Measurements from ENCODE around the gene NUBP2. TPM values are rescaled to one million over a fixed set of nuclear protein-coding genes. Genes with fewer than 3 reads are reported as not detected.

The NUBP2 gene
- total RNA-seq, 2 experiments from 2014 or later, result 40.2 to 53.8 TPM

DNA sequence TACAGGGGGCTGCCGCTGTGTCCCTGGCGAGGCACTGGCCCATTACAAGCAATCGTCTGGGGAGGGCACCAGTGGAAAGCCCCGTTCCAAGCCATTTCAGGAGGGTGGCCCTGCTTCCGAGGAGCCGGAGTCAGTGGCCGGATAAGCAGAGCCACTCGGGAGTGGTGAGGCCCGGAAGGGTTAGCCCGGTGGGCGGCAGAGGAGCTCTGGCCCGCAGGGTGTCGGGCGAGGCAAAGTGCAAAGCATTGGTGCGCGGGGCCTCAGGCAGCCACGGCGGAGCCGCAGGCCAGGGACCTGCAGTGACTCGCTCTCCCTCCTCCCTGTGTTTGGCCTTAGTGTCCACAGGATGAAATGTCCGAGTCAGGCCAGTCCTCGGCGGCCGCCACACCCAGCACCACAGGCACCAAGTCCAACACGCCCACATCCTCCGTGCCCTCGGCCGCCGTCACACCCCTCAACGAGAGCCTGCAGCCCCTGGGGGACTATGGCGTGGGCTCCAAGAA is 36.0 kb upstream of the NUBP2 start:
- H3K4me1 Mint-ChIP-seq, result no peaks in the 10 kb centered on the region
- CTCF ChIA-PET, result no interaction called here
- no peaks in the 10 kb centered on the region for H3K27me3 Mint-ChIP-seq
- POLR2A ChIA-PET, result no interaction called here
- peaks cover 6% of the 10 kb centered on the region for H3K36me3 Mint-ChIP-seq (ENCODE audit: low read depth)
- H3K4me3 Mint-ChIP-seq, result no peak overlapping the region
- no peaks in the 10 kb centered on the region for H3K9me3 Mint-ChIP-seq
- DNase-seq, result no peak
- no peak overlapping the region for H3K27ac Mint-ChIP-seq

DNA sequence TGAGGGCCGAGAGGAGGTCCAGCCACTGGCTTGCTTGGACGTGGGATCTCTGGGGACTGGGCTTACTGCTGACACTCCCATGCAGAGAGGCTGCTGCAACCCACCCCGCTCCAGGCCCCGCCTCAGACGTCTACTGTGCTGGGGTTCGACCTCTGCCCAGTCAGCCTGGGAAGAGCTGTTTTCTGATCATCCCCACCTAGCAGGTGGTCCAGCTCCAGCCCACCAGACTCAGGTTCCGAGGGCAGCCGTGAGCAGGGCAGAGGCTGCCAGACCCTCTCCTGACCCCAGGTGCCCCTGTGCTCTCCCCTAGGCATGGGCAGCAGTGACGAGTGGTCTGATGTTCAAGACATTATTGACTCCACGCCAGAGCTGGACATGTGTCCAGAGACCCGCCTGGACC is 34.8 kb upstream of the NUBP2 start:
- POLR2A ChIA-PET, result no interaction called here
- H3K27me3 Mint-ChIP-seq, result no peaks in the 10 kb centered on the region
- H3K4me1 Mint-ChIP-seq, result no peaks in the 10 kb centered on the region
- DNase-seq, result no peak
- no peak overlapping the region for H3K27ac Mint-ChIP-seq
- H3K4me3 Mint-ChIP-seq, result no peak overlapping the region
- CTCF ChIA-PET, result no interaction called here
- H3K9me3 Mint-ChIP-seq, result no peaks in the 10 kb centered on the region
- H3K36me3 Mint-ChIP-seq (ENCODE audit: low read depth), result peaks cover 9% of the 10 kb centered on the region

DNA sequence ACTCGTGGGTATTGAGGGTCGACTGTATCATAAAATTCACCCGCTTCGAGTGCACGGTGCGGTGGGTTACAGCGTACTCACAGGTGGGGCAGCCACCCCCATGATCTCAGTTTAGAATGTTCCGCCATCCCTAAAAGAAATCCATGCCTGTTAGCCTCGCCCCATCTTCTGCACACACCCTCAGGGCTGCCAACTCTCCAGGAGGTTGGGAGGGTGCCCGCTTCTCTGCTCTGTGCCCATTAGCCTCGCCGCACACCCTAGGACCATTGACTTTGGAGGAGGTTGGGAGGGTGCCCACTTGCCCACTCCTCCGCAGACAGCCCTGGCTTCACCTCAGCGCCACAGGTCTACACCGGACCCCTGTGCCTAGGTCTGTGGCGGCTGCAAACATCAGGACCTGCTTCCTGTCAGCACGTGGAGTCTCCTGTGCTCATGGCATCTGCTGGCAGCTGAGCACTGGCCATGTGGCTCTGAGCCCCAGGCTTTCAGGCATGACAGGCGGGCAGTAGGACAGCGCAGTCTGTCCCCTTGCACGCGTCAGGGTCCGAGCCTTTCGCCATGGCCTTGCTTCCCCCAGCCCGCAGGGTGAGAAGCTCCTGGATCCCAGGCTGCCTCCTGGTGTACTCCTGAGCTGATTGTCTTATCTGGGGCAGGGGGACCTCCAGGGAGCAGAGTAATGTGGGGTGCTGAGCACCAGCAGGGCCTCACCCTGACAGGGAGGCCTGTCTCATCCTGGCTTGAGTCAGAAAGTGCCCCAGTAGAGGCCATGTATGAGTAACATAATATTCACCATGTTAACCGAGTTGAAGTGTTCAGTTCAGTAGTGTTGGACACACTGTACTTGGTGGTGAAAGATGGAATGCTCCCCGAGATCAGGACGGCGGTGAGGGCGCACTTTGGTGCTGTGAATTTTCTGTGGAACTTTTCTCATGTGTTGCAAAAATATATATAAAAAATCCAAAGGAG is 33.3 kb upstream of the NUBP2 start:
- Mint-ChIP-seq H3K9me3 (no peaks in the 10 kb centered on the region), H3K27ac (no peak overlapping the region), H3K4me3 (no peak overlapping the region), H3K27me3 (no peaks in the 10 kb centered on the region), H3K36me3 (ENCODE audit: low read depth) (peaks cover 7% of the 10 kb centered on the region), H3K4me1 (no peaks in the 10 kb centered on the region)
- ChIA-PET CTCF (interaction anchor here (0.7 to 1.6 kb wide), 2 partner anchors 10 to 43 kb away, joined by 3 read pairs; partner anchors contain the start of gene MAPK8IP3), POLR2A (no interaction called here)
- DNase-seq, result no peak

DNA sequence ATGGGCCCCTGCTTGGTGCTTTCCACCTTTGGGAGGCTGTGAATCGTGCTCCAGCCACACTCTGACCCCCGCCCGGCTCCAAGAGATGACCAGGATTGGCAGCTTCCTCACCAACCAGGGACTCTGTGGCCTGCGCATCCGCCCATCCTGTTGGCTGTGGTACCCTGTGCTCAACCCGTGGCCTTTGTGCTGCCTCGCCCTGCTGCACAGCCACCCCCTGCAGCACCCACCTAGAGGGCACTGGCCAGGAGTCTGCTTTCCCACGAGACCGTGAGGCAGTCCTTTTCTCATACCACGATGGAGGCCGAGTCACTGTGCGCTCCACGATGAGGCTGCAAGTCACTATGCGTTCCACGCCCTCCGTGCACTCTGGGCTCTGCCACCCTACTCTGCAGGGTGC is 30.8 kb upstream of the NUBP2 start:
- Mint-ChIP-seq H3K9me3 (no peaks in the 10 kb centered on the region), H3K4me1 (peaks cover 8% of the 10 kb centered on the region), H3K36me3 (ENCODE audit: low read depth) (peaks cover 9% of the 10 kb centered on the region), H3K27ac (no peak overlapping the region), H3K4me3 (no peak overlapping the region), H3K27me3 (no peaks in the 10 kb centered on the region)
- ChIA-PET CTCF (interaction anchor here (0.9 to 1.2 kb wide), 2 partner anchors 8 to 19 kb away, joined by 3 read pairs; no protein-coding TSS in a partner anchor), POLR2A (no interaction called here)
- no peak for DNase-seq

DNA sequence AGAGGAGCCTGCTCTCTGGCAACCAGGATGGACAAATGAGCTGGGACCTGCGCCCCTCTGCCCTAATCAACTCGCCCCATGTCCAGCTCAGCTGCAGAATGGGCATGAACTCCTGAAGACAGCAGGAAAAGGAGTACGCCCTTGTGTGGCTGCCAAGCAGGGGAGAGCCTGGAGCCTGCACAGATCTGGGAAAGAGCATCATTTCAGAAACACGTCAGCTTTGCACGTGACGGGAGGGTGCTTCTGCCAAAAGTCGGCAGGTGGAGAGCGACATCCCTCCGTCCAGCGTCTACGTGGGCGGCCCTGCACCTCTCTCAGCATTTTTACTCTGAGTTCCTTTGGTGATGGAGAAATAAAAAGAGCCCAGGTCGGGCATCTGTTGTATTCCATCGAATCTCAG is 29.9 kb upstream of the NUBP2 start:
- POLR2A ChIA-PET, result no interaction called here
- no peaks in the 10 kb centered on the region for H3K27me3 Mint-ChIP-seq
- no peak overlapping the region for H3K4me3 Mint-ChIP-seq
- CTCF ChIA-PET, result no interaction called here
- peaks cover 7% of the 10 kb centered on the region for H3K36me3 Mint-ChIP-seq (ENCODE audit: low read depth)
- no peak for DNase-seq
- H3K9me3 Mint-ChIP-seq, result no peaks in the 10 kb centered on the region
- no peak overlapping the region for H3K27ac Mint-ChIP-seq
- H3K4me1 Mint-ChIP-seq, result peaks cover 16% of the 10 kb centered on the region

DNA sequence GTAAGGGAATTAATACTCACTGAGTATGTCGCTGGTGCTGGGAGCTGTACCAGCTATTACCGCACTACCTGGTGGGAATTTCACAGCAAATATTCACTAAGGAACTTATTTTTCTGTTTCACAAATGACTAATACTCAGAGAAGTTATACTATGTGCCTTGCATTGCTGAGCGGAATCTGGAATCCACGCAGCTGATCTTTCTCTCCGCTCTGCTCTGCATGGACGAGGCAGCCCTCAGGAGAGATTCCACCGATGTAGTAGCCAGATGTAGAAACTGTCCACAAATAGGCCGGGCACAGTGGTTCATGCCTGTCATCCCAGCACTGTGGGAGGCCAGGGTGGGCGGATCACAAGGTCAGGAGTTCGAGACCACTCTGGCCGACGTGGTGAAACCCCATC is 28.6 kb upstream of the NUBP2 start:
- Mint-ChIP-seq H3K36me3 (ENCODE audit: low read depth) (peaks cover 7% of the 10 kb centered on the region), H3K27ac (no peak overlapping the region)

DNA sequence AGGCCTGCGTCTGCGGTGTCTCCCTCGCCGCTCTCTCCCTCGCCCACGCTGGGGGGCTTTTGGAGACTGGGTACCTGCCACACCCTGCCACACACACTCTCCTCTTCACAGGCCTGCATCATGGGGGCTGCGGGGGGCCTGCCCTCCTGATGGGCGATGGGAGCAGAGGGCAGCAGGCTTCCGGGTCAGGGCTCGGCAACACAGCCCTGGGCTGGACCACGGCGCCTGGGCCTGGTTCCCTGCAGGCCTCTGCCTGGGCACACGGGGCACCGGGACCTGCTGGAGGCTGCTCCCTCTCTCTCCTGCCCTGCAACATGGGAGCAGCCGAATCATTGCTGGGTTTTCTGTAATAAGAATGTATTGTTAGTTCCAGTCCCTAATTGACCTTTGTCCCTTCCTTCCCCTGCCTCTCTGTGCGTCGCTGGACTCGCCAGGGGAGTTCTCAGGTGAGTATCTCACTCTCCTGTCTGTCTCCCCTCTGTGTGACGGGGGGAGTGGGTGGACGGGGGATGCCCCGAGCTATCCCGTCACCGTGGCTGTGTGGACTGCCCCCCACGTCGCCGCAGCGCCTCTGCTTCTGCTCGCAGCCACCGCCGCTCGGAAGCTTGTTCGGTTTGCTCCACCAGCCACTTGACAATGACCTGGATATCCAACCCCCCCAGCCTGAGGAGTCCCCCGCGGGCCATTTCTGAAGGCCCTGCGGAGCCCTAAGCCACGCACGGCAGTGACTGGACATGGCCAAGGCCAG is 24.9 kb upstream of the NUBP2 start:
- CTCF ChIA-PET, result interaction anchor here (0.7 to 1.3 kb wide), 2 partner anchors 13 to 34 kb away, joined by 3 to 6 read pairs; no protein-coding TSS in a partner anchor
- peak overlapping the region; percentile 88 for H3K27ac Mint-ChIP-seq
- POLR2A ChIA-PET, result no interaction called here
- H3K4me3 Mint-ChIP-seq, result no peak overlapping the region
- peaks cover 10% of the 10 kb centered on the region for H3K36me3 Mint-ChIP-seq (ENCODE audit: low read depth)
- no peak for DNase-seq
- H3K9me3 Mint-ChIP-seq, result no peaks in the 10 kb centered on the region
- peaks cover 23% of the 10 kb centered on the region for H3K4me1 Mint-ChIP-seq
- H3K27me3 Mint-ChIP-seq, result no peaks in the 10 kb centered on the region

More for the DNA sequence above, 28.6 kb upstream of the NUBP2 start:
- H3K9me3 Mint-ChIP-seq, result no peaks in the 10 kb centered on the region
- no peak for DNase-seq
- CTCF ChIA-PET, result interaction anchor here (1.2 kb wide), 1 partner anchor 10 kb away, joined by 3 read pairs; no protein-coding TSS in a partner anchor
- peaks cover 23% of the 10 kb centered on the region for H3K4me1 Mint-ChIP-seq
- POLR2A ChIA-PET, result no interaction called here
- H3K27me3 Mint-ChIP-seq, result no peaks in the 10 kb centered on the region
- no peak overlapping the region for H3K4me3 Mint-ChIP-seq

DNA sequence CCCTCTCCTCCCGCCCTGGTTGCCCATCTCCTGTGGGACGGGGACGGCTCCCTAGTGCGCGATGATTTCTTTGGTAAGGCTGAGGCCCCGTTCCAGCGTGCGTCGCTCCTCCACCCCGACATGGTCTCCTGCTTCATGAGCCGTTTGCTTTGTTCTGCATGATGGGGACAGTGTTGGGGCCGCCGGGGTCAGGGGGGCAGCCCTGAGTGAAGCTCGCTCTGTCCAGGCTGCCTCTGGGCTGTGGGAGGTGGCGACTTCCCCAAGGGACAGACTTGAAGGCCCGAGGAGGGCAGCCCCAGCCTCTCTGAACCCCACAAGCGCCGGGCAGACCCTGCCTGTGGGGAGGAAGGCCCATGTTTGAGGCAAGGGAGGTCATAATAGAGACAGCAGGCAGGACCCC is 23.8 kb upstream of the NUBP2 start:
- CTCF ChIA-PET, result interaction anchor here (0.7 to 1.3 kb wide), 2 partner anchors 12 to 35 kb away, joined by 3 to 6 read pairs; no protein-coding TSS in a partner anchor

DNA sequence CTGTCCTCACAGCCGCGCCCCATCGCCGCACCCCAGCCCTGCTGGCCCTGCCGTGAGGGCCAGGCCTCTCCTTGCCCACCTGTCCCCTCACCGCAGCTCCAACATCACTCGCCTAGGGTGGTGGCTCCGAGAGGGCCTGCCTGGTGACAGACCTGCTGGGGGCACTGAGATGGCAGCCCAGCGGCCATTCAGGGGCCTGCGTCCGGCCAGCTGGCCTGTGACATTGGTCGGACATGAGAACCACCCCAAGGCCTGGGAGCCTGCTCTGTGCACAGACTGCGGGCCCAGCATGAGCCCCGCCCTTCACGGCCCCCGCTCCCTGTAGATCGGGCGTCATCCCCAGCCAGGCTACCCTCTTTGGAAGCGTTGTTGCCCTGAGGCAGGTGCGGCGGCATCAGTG is 23.2 kb upstream of the NUBP2 start:
- Mint-ChIP-seq H3K36me3 (ENCODE audit: low read depth) (peaks cover 10% of the 10 kb centered on the region), H3K27me3 (no peaks in the 10 kb centered on the region), H3K9me3 (no peaks in the 10 kb centered on the region), H3K4me3 (no peak overlapping the region), H3K4me1 (peaks cover 23% of the 10 kb centered on the region), H3K27ac (no peak overlapping the region)
- POLR2A ChIA-PET, result no interaction called here
- DNase-seq, result no peak
- CTCF ChIA-PET, result interaction anchor here (1.3 to 1.4 kb wide), 2 partner anchors 36 to 53 kb away, joined by 3 to 6 read pairs; partner anchors contain the start of gene MAPK8IP3

More for the DNA sequence above, 23.8 kb upstream of the NUBP2 start:
- Mint-ChIP-seq H3K4me3 (no peak overlapping the region), H3K36me3 (ENCODE audit: low read depth) (peaks cover 10% of the 10 kb centered on the region), H3K9me3 (no peaks in the 10 kb centered on the region), H3K4me1 (peaks cover 23% of the 10 kb centered on the region), H3K27me3 (no peaks in the 10 kb centered on the region), H3K27ac (peak overlapping the region; percentile 76)
- no peak for DNase-seq
- POLR2A ChIA-PET, result no interaction called here

DNA sequence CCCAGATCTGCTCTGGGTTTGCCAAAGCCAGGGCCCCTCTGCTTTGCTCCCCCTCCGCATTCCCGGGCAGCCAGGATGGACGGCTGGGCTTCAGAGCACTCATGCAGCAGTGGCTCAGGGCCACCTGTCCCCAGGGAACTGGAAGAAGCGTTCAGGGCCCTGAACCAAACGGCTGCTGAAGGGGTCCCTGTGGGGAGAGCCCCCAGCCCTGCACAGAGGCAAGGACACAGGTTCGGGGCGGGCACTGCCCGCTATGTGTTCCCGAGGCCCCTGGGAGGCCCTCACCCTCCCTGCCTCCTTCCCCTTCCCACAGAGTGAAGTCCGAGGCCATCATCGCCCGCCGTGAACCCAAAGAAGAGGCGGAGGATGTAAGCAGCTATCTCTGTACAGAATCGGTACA is 21.8 kb upstream of the NUBP2 start:
- peaks cover 8% of the 10 kb centered on the region for H3K36me3 Mint-ChIP-seq (ENCODE audit: low read depth)
- no peak overlapping the region for H3K27ac Mint-ChIP-seq
- ChIA-PET CTCF (interaction anchor here (0.6 to 1.4 kb wide), 3 partner anchors 10 to 77 kb away, joined by 3 read pairs; partner anchors contain the start of gene MAPK8IP3), POLR2A (no interaction called here)
- DNase-seq, result no peak
- H3K4me3 Mint-ChIP-seq, result no peak overlapping the region
- H3K27me3 Mint-ChIP-seq, result no peaks in the 10 kb centered on the region
- no peaks in the 10 kb centered on the region for H3K9me3 Mint-ChIP-seq
- peaks cover 22% of the 10 kb centered on the region for H3K4me1 Mint-ChIP-seq

DNA sequence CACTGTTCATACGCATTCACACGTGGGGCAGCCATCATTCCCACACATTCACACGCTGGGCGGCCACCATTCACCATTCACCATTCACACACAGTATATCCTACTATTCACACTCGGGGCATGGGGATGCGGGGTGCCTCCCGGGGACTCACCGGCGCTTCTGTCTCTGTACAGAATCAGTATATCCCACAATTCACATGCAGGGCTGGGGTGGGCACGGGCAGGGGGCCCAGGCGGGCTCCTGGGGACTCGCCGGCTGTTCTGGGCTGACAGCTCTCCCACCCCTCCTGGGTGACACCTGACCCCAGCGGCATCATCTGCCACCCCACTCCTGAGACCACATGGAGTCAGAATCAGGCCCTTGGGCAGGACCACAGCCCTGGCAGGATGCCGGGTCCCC is 21.0 kb upstream of the NUBP2 start:
- POLR2A ChIA-PET, result no interaction called here
- no peak overlapping the region for H3K4me3 Mint-ChIP-seq
- peaks cover 17% of the 10 kb centered on the region for H3K4me1 Mint-ChIP-seq
- peaks cover 8% of the 10 kb centered on the region for H3K36me3 Mint-ChIP-seq (ENCODE audit: low read depth)
- peak overlapping the region; percentile 60 for H3K27ac Mint-ChIP-seq
- CTCF ChIA-PET, result no interaction called here
- no peak for DNase-seq
- no peaks in the 10 kb centered on the region for H3K9me3 Mint-ChIP-seq
- no peaks in the 10 kb centered on the region for H3K27me3 Mint-ChIP-seq

DNA sequence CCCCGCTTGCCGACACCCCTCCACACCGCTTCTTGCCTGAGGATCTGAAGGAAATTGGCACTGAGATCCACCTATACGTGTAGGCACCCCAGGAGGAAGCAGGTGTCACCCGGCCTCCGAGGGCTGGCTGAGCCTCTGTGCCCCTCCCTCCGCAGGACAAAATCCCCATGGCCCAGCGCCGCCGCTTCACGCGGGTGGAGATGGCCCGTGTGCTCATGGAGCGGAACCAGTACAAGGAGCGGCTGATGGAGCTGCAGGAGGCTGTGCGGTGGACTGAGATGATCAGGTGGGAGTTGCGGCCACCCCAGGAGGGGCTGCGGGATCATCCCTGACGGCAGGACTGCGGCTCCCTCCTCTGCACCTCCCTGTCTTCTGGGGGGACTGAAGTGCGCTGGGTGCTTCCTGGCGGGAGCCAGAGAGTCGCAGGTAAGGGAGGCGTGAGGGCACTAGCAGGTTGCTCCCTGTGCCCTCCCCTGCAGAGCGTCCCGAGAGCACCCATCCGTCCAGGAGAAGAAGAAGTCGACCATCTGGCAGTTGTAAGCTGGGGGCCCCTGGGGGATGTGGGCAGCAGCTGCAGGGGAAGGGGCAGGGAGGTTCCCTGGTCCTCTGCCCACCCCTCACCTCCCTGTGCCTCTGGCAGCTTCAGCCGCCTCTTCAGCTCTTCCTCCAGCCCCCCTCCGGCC is 20.4 kb upstream of the NUBP2 start:
- ChIA-PET POLR2A (no interaction called here), CTCF (interaction anchor here (0.9 kb wide), 2 partner anchors 21 to 167 kb away, joined by 3 read pairs; partner anchors contain the start of genes NUBP2 and SPSB3)
- no peak overlapping the region for H3K4me3 Mint-ChIP-seq
- no peak overlapping the region for H3K27ac Mint-ChIP-seq
- peaks cover 8% of the 10 kb centered on the region for H3K36me3 Mint-ChIP-seq (ENCODE audit: low read depth)
- no peaks in the 10 kb centered on the region for H3K27me3 Mint-ChIP-seq
- H3K4me1 Mint-ChIP-seq, result peaks cover 11% of the 10 kb centered on the region
- no peak for DNase-seq
- H3K9me3 Mint-ChIP-seq, result no peaks in the 10 kb centered on the region
